Stomach smooth muscle (tissue), 2 donors: Measurements from ENCODE around the gene USP17L25.
"Not testable (repeated sequence)": the region's sequence is repeated elsewhere in the genome, so short reads cannot be mapped to it uniquely, and the experiment has no call there.

ENCODE experiments used
- H3K27ac ChIP-seq: one replicate; pipeline ENCODE4 v1.7.0; 2013; ENCODE audit warnings: mild to moderate bottlenecking, low read length, inconsistent platforms
- H3K27me3 ChIP-seq, 2 donors: one replicate each; pipeline ENCODE4 v1.7.0; 2013; ENCODE audit warnings: low read length in 2 of 2; ENCODE audit not compliant: insufficient read depth in 2 of 2, control insufficient read depth in 1 of 2
- H3K36me3 ChIP-seq, 2 donors: one replicate each; pipeline ENCODE4 v1.7.0; 2013; ENCODE audit warnings: low read length in 2 of 2; ENCODE audit not compliant: control insufficient read depth in 2 of 2, insufficient read depth in 2 of 2
- H3K4me1 ChIP-seq: one replicate; pipeline ENCODE4 v1.7.0; 2013; ENCODE audit warnings: low read length; ENCODE audit not compliant: control insufficient read depth, insufficient read depth
- H3K4me3 ChIP-seq, 2 donors: one replicate each; pipeline ENCODE4 v1.7.0; 2013; ENCODE audit warnings: low read length in 2 of 2
- H3K9ac ChIP-seq, 2 donors: one replicate each; pipeline ENCODE4 v1.7.0; 2013; ENCODE audit warnings: low read length in 2 of 2, mild to moderate bottlenecking in 1 of 2
- H3K9me3 ChIP-seq, 2 donors: one replicate each; pipeline ENCODE4 v1.7.0; 2013; ENCODE audit warnings: low read length in 2 of 2; ENCODE audit not compliant: control insufficient read depth in 2 of 2
- donor health status: healthy.
- donor health status: Pancreatic carcinoma.

The USP17L25 gene

GRCh38 chr4:9329611-9330010, at the start of gene USP17L25:
Gene USP17L25, plus strand, starts transcription at chr4:9329911. Its CDS starts 0 bp downstream, at chr4:9329911.
- not testable (repeated sequence) for H3K36me3 ChIP-seq, H3K9ac ChIP-seq, H3K9me3 ChIP-seq, H3K27ac ChIP-seq, H3K4me3 ChIP-seq, H3K27me3 ChIP-seq, H3K4me1 ChIP-seq

GRCh38 chr4:9324191-9324590, 5.5 kb upstream of the USP17L25 start:
- H3K36me3 ChIP-seq, H3K9ac ChIP-seq: not testable (repeated sequence)

GRCh38 chr4:9324865-9325264, 4.8 kb upstream of the USP17L25 start, which contains the start of gene USP17L24:
Gene USP17L24, plus strand, starts transcription at chr4:9325165. Its CDS starts 0 bp downstream, at chr4:9325165.
- not testable (repeated sequence) for H3K4me1 ChIP-seq, H3K36me3 ChIP-seq, H3K27me3 ChIP-seq, H3K9ac ChIP-seq, H3K9me3 ChIP-seq, H3K27ac ChIP-seq, H3K4me3 ChIP-seq

More at GRCh38 chr4:9324191-9324590, 5.5 kb upstream of the USP17L25 start:
- H3K4me1 ChIP-seq, H3K9me3 ChIP-seq, H3K4me3 ChIP-seq, H3K27me3 ChIP-seq, H3K27ac ChIP-seq: not testable (repeated sequence)

GRCh38 chr4:9334358-9334757, 4.6 kb downstream of the USP17L25 start, which contains the start of gene USP17L26:
Gene USP17L26, plus strand, starts transcription at chr4:9334658. Its CDS starts 0 bp downstream, at chr4:9334658.
- not testable (repeated sequence) for H3K9me3 ChIP-seq

GRCh38 chr4:9339103-9339502, 9.4 kb downstream of the USP17L25 start, which contains the start of gene USP17L5:
Gene USP17L5, plus strand, starts transcription at chr4:9339403. Its CDS starts 0 bp downstream, at chr4:9339403.
- H3K9ac ChIP-seq, H3K4me3 ChIP-seq, H3K9me3 ChIP-seq, H3K27ac ChIP-seq, H3K27me3 ChIP-seq, H3K36me3 ChIP-seq, H3K4me1 ChIP-seq: not testable (repeated sequence)

More at GRCh38 chr4:9334358-9334757, 4.6 kb downstream of the USP17L25 start, which contains the start of gene USP17L26:
- not testable (repeated sequence) for H3K4me3 ChIP-seq, H3K27ac ChIP-seq, H3K4me1 ChIP-seq, H3K9ac ChIP-seq, H3K36me3 ChIP-seq, H3K27me3 ChIP-seq

GRCh38 chr4:9343848-9344247, 14.1 kb downstream of the USP17L25 start, which contains the start of gene USP17L27:
Gene USP17L27, plus strand, starts transcription at chr4:9344148. Its CDS starts 0 bp downstream, at chr4:9344148.
- not testable (repeated sequence) for H3K4me3 ChIP-seq, H3K27me3 ChIP-seq, H3K36me3 ChIP-seq, H3K9me3 ChIP-seq, H3K4me1 ChIP-seq, H3K27ac ChIP-seq, H3K9ac ChIP-seq

- H3K36me3 ChIP-seq, H3K27ac ChIP-seq, H3K9ac ChIP-seq, H3K4me1 ChIP-seq, H3K27me3 ChIP-seq, H3K4me3 ChIP-seq, H3K9me3 ChIP-seq: not testable (repeated sequence)
Measured at GRCh38 chr4:9348593-9348992, 18.9 kb downstream of the USP17L25 start, which contains the start of gene USP17L28. Gene USP17L28, plus strand, starts transcription at chr4:9348893. Its CDS starts 0 bp downstream, at chr4:9348893.

- not testable (repeated sequence) for H3K9ac ChIP-seq, H3K27ac ChIP-seq, H3K27me3 ChIP-seq, H3K4me1 ChIP-seq, H3K9me3 ChIP-seq, H3K36me3 ChIP-seq, H3K4me3 ChIP-seq
Measured at GRCh38 chr4:9350866-9351265, 21.2 kb downstream of the USP17L25 start.

GRCh38 chr4:9353338-9353737, 23.6 kb downstream of the USP17L25 start, which contains the start of gene USP17L29:
Gene USP17L29, plus strand, starts transcription at chr4:9353638. Its CDS starts 0 bp downstream, at chr4:9353638.
- not testable (repeated sequence) for H3K27ac ChIP-seq, H3K4me1 ChIP-seq, H3K4me3 ChIP-seq, H3K9ac ChIP-seq, H3K9me3 ChIP-seq, H3K27me3 ChIP-seq, H3K36me3 ChIP-seq

GRCh38 chr4:9362829-9363228, 33.1 kb downstream of the USP17L25 start, which contains the start of gene USP17L30:
Gene USP17L30, plus strand, starts transcription at chr4:9363129. Its CDS starts 0 bp downstream, at chr4:9363129.
- H3K27me3 ChIP-seq, H3K9me3 ChIP-seq, H3K4me3 ChIP-seq, H3K36me3 ChIP-seq, H3K4me1 ChIP-seq, H3K9ac ChIP-seq, H3K27ac ChIP-seq: not testable (repeated sequence)

GRCh38 chr4:9379881-9380280, 50.2 kb downstream of the USP17L25 start:
- H3K4me1 ChIP-seq, H3K4me3 ChIP-seq, H3K27me3 ChIP-seq, H3K9me3 ChIP-seq, H3K36me3 ChIP-seq, H3K27ac ChIP-seq, H3K9ac ChIP-seq: not testable (repeated sequence)
